H1 (cell line): Measurements from ENCODE around the gene GRIPAP1. TPM values are rescaled to one million over a fixed set of nuclear protein-coding genes. Genes with fewer than 3 reads are reported as not detected.

Source experiments
- CTCF ChIP-seq, 3 experiments: IDR thresholded peaks; 1 replicate in 2 of 3; 2 replicates in 1 of 3; pipeline versions ENCODE4 v1.5.1 to v1.6.1; 2011; ENCODE audit warnings: low read length in 3 of 3, mild to moderate bottlenecking in 3 of 3, inconsistent platforms in 2 of 3, low read depth in 1 of 3, moderate library complexity in 1 of 3; ENCODE audit not compliant: insufficient read depth in 1 of 3; ENCODE audit errors: control extremely low read depth in 1 of 3
- JUN ChIP-seq: IDR thresholded peaks from 2 replicates; pipeline ENCODE4 v1.6.1; 2011; ENCODE audit warnings: low read depth, mild to moderate bottlenecking, improper control_type of control experiment, low read length
- NRF1 ChIP-seq: IDR thresholded peaks from 2 replicates; pipeline ENCODE4 v1.6.1; 2011; ENCODE audit warnings: mild to moderate bottlenecking, low read depth, low read length, improper control_type of control experiment
- PHF8 ChIP-seq: fragments of 200-600 bp; sonication (generic); conservative IDR thresholded peaks from 2 replicates; pipeline ENCODE4 v1.7.1; 2012; ENCODE audit warnings: low read depth, mild to moderate bottlenecking, inconsistent platforms, low read length, moderate library complexity
- TAF1 ChIP-seq: IDR thresholded peaks from 2 replicates; pipeline ENCODE4 v1.6.1; 2011; ENCODE audit warnings: mild to moderate bottlenecking, low read depth, low read length
- ZNF274 ChIP-seq: IDR thresholded peaks from 2 replicates; pipeline ENCODE4 v1.7.0; 2012; ENCODE audit warnings: low read length, borderline replicate concordance; ENCODE audit errors: extremely low read depth
- polyA plus RNA-seq, 7 experiments: library from polyadenylated mRNA; depleted of rRNA in 3 of 7; stranded (reverse) in 5 of 7; unstranded in 2 of 7; fragments of >200 nt in 5 of 7; fragments of 200-250 nt in 2 of 7; gene quantifications; 1 replicate in 5 of 7; 2 replicates in 1 of 7; 4 replicates in 1 of 7; pipeline versions ENCODE4 v1.2.1 to v1.2.3, GENCODE V29; 2011 to 2013; ENCODE audit warnings: missing spikeins in 2 of 7, mixed read lengths in 2 of 7
- total RNA-seq: library from RNA; stranded (reverse); fragmentation: NEBNext Ultra II Directional; extraction: Animal tissue kit (Norgen Biotek cat#: 25700); gene quantifications from 2 replicates; pipeline ENCODE4 v1.2.1, GENCODE V29; 2021

GRIPAP1 gene
- total and polyA plus RNA-seq, 2 of the 8 experiments (the other 6 are each of a cell fraction or from before 2014, with no cell fraction given): 21.6 to 55.9 TPM

- TF ChIP-seq PHF8: no peak
- TF ChIP-seq TAF1: no peak
- no peak for TF ChIP-seq ZNF274
- no peak for TF ChIP-seq CTCF (IDR thresholded peaks at IDR 0.05; ENCODE audit: control extremely low read depth in 1 of 3, insufficient read depth in 1 of 3, low read depth in 1 of 3, low read length in 3 of 3)
- no peak for TF ChIP-seq NRF1
- no peak for TF ChIP-seq JUN
Measured at GRCh38 chrX:48924270-48924669, 77.8 kb downstream of the GRIPAP1 start (continued).
